ENCODE measurements around the gene TINCR. TPM values are rescaled to one million over a fixed set of nuclear protein-coding genes. Genes with fewer than 3 reads are reported as not detected.

TINCR gene
- total RNA-seq, 1 donor from 2014 or later: 0.33 TPM

DNA sequence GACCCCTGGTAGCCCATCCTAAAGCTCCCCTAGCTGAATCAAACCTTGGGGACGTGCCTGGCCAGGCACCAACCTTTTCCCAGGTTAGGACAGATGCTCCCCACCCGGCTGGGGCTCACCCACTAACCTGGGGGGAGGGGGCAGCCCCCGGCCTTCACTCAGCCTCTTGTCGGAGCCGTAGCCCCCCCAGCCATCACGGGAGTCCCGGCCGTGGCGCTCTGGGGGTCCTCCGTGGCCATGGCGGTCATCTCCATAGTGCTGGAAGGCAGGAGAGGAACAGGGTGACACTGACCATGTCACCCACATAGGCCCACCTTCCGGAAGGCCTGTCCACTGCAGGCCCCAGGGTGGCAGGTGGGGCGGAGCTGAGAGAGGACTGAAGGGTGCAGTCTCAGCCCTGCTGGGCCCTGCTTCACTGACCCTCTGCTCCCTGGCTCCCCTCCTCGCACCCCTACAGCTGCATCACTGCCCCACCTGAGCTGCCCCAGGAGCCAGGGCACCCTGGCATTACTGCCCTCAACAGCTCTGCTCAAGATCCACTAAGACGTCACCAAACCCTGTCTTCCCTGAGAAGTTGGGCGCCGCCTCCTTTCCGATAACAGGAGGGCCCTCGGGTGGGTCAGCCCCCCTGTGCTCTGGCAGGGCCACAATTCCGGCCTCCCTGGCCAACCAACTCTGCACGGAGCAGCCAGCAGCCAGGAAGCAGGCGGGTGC lies 22.6 kb upstream of the TINCR start:
- TF ChIP-seq CTCF (IDR thresholded peaks at IDR 0.05; ENCODE audit: unreplicated experiment): no peak
- DNase-seq (ENCODE audit: low spot score): no peak
- Mint-ChIP-seq H3K27ac (ENCODE audit: unreplicated experiment) (no peak overlapping the region), H3K27me3 (ENCODE audit: unreplicated experiment) (peaks cover 2% of the 10 kb centered on the region), H3K36me3 (ENCODE audit: low read depth, unreplicated experiment) (peaks cover 44% of the 10 kb centered on the region), H3K4me3 (ENCODE audit: unreplicated experiment) (no peak overlapping the region), H3K9me3 (ENCODE audit: unreplicated experiment) (no peaks in the 10 kb centered on the region), H3K4me1 (ENCODE audit: unreplicated experiment) (peaks cover 8% of the 10 kb centered on the region)

DNA sequence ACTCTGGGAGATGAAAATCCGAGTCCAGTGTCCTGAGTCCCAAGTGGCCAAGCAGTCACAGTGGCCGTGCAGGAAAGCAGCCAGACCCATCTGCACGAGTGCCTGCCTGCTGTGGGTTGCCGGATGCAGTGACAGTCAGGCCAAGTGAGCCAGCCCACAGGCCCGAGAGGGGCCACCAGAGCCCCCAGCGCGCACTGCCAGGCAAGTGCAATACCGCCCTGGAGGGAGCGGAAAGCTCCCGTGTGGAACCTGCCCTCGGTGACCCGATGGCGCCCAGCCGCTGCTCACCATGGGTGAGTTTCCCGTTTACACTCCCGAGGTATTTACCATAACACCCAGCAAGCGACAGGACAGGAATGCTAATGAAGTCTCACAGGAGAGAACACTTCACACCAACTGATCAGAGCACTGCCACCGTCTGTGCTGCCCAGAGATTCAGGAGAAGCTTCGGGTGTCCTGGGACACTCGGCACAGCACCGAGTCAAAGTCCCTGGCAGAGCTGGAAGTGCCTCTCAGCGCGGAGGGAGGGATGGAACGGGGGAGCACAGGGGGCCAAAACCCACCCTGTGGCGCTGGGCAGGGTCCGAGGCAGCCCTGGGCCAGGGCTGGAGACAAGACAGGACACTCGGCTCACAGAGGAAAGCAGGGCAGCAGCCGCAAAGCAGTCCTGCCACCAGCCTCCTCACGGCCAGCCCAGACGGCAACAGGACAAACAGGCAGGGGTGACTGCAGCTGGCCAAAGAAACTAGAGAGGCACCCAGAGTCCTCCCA lies 21.3 kb upstream of the TINCR start:
- Mint-ChIP-seq H3K27me3 (ENCODE audit: unreplicated experiment) (no peaks in the 10 kb centered on the region), H3K4me3 (ENCODE audit: unreplicated experiment) (peak overlapping the region; percentile 72), H3K9me3 (ENCODE audit: unreplicated experiment) (no peaks in the 10 kb centered on the region), H3K27ac (ENCODE audit: unreplicated experiment) (no peak overlapping the region), H3K4me1 (ENCODE audit: unreplicated experiment) (peaks cover 8% of the 10 kb centered on the region), H3K36me3 (ENCODE audit: low read depth, unreplicated experiment) (peaks cover 40% of the 10 kb centered on the region)
- no peak for TF ChIP-seq CTCF (IDR thresholded peaks at IDR 0.05; ENCODE audit: unreplicated experiment)
- DNase-seq (ENCODE audit: low spot score): no peak

DNA sequence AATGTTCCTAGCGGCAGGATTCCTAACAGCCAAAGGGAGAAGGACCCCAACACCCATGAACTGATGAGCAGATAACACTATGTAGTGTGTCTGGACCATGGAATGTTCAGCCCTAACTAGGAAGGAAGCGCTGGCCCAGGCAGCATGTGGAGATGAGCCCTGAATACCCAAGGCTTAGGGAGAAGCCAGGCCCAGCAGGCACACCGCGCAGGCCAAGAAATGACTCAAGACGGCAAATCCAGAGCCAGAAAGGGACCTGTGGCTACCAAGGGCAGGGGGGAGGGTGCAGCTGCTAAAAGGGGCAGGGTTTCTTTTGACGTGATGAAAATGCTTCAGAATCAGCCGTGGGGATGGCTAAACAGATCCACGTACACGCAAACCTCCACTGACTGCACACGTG lies 20.7 kb upstream of the TINCR start:
- Mint-ChIP-seq H3K27ac (ENCODE audit: unreplicated experiment) (no peak overlapping the region), H3K9me3 (ENCODE audit: unreplicated experiment) (no peaks in the 10 kb centered on the region), H3K27me3 (ENCODE audit: unreplicated experiment) (no peaks in the 10 kb centered on the region), H3K4me3 (ENCODE audit: unreplicated experiment) (no peak overlapping the region), H3K36me3 (ENCODE audit: low read depth, unreplicated experiment) (peaks cover 38% of the 10 kb centered on the region), H3K4me1 (ENCODE audit: unreplicated experiment) (peaks cover 8% of the 10 kb centered on the region)
- no peak for DNase-seq (ENCODE audit: low spot score)
- no peak for TF ChIP-seq CTCF (IDR thresholded peaks at IDR 0.05; ENCODE audit: unreplicated experiment)

- Mint-ChIP-seq H3K9me3 (ENCODE audit: unreplicated experiment) (no peaks in the 10 kb centered on the region), H3K4me1 (ENCODE audit: unreplicated experiment) (peaks cover 8% of the 10 kb centered on the region), H3K27me3 (ENCODE audit: unreplicated experiment) (no peaks in the 10 kb centered on the region), H3K36me3 (ENCODE audit: low read depth, unreplicated experiment) (peaks cover 34% of the 10 kb centered on the region), H3K4me3 (ENCODE audit: unreplicated experiment) (no peak overlapping the region), H3K27ac (ENCODE audit: unreplicated experiment) (no peak overlapping the region)
- DNase-seq (ENCODE audit: low spot score): no peak
- TF ChIP-seq CTCF (IDR thresholded peaks at IDR 0.05; ENCODE audit: unreplicated experiment): no peak
These were observed 19.9 kb upstream of the TINCR start for GRCh38 chr19:5587661-5588060.

- H3K4me1 Mint-ChIP-seq (ENCODE audit: unreplicated experiment): peaks cover 8% of the 10 kb centered on the region
- no peak overlapping the region for H3K4me3 Mint-ChIP-seq (ENCODE audit: unreplicated experiment)
- H3K36me3 Mint-ChIP-seq (ENCODE audit: low read depth, unreplicated experiment): peaks cover 29% of the 10 kb centered on the region
- no peak overlapping the region for H3K27ac Mint-ChIP-seq (ENCODE audit: unreplicated experiment)
- no peaks in the 10 kb centered on the region for H3K27me3 Mint-ChIP-seq (ENCODE audit: unreplicated experiment)
- TF ChIP-seq CTCF (IDR thresholded peaks at IDR 0.05; ENCODE audit: unreplicated experiment): no peak
- no peak for DNase-seq (ENCODE audit: low spot score)
- no peaks in the 10 kb centered on the region for H3K9me3 Mint-ChIP-seq (ENCODE audit: unreplicated experiment)
These were observed 19.3 kb upstream of the TINCR start for GRCh38 chr19:5587071-5587455.
